ENCODE measurements around the gene ELOVL1.

- TF ChIP-seq CTCF (IDR thresholded peaks at IDR 0.05) (no peak), POLR2A (IDR thresholded peaks at IDR 0.05) (no peak)
These were observed 18.9 kb upstream of the ELOVL1 start for GRCh38 chr1:43386676-43387075.

All from esophagus squamous epithelium (tissue), 4 donors.